ENCODE measurements around the gene IQCN. TPM values are rescaled to one million over a fixed set of nuclear protein-coding genes. Genes with fewer than 3 reads are reported as not detected.

IQCN gene
- 0.20 and 0.32 TPM in 2 replicates for total RNA-seq (2014; rRNA removed; shearing (Covaris generic))
- 0.16 and 0.32 TPM in 2 replicates for polyA plus RNA-seq (2014; cell fraction: nucleus; rRNA removed)

DNA sequence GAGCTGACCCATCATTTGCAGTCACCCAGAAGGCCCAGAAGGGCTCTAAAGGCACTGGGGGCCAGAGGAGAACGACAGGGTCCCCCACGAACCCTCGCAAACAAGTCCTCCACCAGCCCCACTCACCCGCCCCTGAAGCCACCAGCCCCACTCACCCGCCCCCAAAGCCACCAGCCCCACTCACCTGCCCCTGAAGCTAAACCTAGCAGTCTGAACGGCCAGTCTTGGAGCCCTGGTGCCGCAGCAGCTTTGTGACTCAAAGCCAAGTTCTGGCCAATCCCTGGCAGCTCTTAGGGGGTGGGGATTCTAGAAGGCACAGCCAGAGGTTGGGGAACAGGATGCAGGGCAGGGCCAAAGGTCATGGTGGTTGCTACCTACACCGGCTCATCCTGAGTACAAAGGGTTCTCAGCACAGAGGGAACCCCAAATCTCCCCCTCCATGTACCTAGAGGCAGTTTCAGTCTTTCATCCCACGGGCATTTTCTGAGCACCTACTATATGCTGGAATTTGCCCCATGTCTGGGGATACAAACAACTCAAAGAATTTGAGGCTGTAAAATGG is at the start of gene IQCN:
IQCN (minus strand) TSS at position 234 of the 562 bp plus-strand sequence. CDS start 4,974 bp downstream, outside the sequence.
- no peak for DNase-seq (ENCODE audit: extremely low read depth, low read depth)

GRCh38 chr19:18322759-18323460 is 48.7 kb upstream of the IQCN start, which contains the start of gene LSM4:
TSS of gene LSM4 (minus strand) at chr19:18323076. CDS start at chr19:18323020, 56 bp downstream.
- peak; percentile 93 for DNase-seq (ENCODE audit: extremely low read depth, low read depth)

DNA sequence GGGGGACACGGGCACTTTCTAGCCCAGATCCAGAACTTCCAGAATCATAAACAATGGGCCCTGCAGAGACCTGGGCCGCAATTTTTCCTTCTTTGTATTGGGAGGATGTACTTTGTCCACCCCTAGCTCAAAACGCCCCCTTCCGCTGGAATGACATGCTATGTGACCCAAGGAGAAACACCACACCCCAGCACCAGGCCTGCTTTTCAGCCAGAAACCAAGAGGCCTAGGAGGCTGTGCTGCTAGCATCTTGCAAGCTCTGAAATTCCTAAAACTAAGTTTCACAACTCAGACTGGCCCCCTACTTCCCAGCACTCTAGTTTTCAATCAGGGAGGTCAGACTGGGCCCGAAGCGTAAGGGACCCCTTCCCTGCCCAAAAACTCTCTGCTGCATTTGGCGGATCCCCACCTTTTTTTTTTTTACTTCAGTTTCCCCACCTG is 48.1 kb upstream of the IQCN start:
- DNase-seq (ENCODE audit: extremely low read depth, low read depth): no peak

DNA sequence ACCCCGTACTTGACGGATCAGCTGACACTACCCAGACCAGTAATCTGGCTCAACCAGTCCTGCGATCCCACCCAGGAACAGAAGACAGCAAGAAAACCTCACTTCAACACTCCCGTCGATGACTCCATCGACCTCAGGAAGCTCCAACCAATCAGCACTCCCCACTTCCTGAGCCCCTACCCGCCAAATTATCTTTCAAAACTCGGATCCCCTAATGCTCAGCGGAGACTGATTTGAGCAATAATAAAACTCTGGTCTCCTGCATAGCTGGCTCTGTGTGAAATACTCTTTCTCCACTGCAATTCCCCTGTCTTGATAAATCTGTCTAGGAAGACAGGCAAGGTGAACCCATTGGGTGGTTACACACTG is 47.5 kb upstream of the IQCN start:
- no peak for DNase-seq (ENCODE audit: extremely low read depth, low read depth)

- DNase-seq (ENCODE audit: extremely low read depth, low read depth): no peak
Measured at GRCh38 chr19:18320865-18321733, 46.8 kb upstream of the IQCN start.

GRCh38 chr19:18319591-18320135 is 45.4 kb upstream of the IQCN start:
- DNase-seq (ENCODE audit: extremely low read depth, low read depth): no peak

DNA sequence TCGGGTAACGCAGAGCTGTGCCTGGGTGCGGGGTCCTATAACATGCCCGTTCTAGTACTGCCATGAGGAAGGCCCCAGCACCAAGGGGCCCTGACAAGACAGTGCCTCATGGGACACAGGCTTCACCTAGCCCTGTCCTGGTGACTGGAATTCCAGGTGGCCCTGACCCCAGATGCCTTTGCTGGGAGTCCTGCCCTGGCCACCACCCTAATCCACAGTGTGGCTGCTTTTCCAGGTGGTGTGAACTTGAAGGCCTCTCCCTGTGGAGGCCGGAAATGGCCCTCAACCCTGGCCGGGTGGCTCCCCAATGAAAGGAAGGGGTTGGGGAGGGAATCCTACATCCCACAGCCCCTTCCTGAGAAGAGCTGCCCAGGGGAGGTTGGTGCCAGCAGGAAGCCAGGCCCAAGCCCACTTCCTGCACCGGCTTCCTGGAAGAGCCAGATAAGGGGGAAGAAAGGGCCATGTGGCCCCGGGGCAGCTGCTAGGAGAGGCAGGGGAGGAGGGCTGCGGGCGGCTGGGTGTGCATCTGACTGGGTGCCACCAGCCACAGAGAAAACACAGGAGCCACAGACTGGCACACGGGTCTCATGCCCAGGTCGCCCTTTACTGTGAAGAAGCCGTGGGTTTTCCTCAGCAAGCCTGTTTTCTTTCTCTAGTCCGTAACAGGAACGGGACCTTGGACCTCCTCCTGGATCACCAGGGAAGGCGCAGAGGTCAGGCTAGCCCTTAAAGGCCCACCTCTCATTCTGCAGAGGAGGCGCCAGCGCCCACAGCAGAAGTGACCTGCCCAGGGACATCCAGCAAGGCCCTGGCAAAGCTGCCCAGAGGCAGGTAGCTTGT is 43.9 kb upstream of the IQCN start:
- no peak for DNase-seq (ENCODE audit: extremely low read depth, low read depth)

DNA sequence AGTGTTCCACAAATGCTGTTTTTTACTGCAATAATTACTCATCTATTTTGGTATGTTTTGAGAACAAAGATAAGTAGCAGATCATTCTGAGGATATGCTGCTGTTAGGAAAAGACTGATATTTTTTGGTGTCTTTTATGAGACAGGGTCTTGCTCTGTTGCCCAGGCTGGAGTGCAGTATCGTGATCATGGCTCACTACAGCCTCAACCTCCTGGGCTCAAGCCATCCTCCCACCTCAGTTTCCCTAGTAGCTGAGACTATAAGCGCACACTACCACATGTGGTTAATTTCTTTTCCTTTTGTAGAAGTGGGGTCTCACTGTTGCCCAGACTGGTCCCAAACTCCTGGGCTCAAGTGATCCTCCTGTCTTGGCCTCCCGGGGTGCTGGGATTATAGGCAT is 39.1 kb upstream of the IQCN start:
- no peak for DNase-seq (ENCODE audit: extremely low read depth, low read depth)

- DNase-seq (ENCODE audit: extremely low read depth, low read depth): no peak
Measured at GRCh38 chr19:18312092-18312534, 37.9 kb upstream of the IQCN start.

DNA sequence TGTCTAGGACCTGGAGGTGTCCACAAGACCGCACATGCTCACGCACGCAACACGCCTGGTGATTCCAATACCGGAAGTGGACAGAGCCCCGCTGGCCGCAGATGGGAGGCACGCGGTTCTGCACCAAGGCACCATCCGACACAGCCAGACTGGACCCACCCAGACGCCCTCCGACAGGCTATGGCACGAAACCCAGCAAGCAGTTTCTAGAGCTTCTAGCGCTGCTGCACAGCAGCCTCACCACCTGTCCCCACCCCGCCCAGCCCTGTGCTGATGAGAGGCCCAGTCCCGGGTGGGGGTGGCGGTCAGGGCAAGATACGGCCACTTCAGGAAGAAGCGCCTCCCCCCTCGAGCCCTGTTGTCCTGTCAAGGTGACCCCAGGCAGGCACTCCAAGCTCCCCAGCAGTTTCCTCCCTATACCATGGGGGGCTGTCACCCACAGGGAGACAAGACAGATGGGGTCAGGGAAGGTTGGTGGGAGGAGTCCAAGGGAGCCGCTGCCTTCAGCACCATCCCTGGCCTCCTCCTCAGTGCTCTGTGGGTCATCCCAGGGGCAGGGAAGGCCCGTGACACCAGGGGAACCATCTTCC is 37.3 kb upstream of the IQCN start:
- no peak for DNase-seq (ENCODE audit: extremely low read depth, low read depth)

DNA sequence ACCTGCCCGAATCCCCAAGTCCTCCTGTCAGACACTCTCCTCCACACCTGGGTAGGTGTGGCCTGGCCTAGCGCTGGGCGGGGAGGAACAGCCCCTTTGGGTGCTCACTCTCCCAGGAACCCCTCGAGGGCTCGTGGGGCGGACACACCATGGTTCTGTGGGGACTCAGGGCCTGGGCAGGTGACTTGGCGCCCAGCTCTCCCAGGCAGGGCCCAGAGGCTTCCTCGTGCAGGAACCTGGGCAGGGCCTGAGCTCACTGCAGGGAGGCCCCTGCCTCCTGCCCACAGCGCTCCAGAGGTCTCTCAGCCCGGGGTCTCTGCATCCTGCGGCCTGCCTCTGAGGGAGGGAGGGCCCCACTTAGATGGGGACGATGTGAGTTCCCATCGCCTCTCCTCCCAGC is 36.7 kb upstream of the IQCN start:
- DNase-seq (ENCODE audit: extremely low read depth, low read depth): no peak

- DNase-seq (ENCODE audit: extremely low read depth, low read depth): no peak
Measured at GRCh38 chr19:18310118-18310909, 36.1 kb upstream of the IQCN start.

DNA sequence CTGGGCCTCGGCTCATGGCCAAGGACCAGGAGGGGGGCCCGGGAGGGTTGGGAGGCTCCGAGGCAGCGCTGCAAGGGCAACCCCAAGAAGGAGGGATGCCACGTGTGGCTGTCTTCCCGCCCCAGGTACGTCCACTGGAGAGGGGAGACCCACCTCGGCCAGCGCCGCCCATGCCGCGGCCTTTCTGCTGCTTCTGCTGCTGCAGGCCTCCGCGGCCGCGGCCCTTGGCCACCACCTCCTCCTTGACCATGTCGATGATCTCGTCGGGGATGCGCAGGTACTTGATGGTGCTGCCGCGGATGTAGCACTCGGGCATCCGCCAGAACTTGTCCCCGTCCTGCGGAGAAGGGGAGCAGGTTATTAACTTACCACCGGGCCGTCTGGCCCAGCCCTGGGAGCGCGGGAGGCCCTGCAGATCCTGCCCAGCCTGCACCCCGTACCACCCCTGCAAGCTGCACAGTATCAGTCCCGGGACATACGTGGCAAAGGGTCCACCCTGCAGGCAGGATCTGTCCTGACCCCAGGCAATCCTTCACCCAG is 35.3 kb upstream of the IQCN start:
- no peak for DNase-seq (ENCODE audit: extremely low read depth, low read depth)

DNA sequence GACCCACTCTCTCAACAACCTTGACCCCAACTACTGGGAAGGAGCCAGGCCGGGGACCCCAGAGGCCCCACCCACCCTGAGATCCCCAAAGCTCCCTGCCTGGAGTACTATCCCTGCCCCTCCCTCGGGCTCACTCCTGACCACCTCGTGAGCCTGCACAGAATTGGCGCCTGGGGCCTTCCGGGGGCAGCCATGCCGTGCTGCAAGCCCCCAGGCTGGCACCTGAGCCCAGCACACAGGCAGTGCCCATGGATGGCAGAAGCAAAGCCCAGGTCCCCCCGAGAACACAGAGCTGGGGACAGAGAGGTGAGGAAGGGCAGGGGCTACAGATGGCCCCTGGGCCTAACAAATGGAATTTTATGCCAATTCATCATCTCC is 34.7 kb upstream of the IQCN start:
- DNase-seq (ENCODE audit: extremely low read depth, low read depth): no peak

DNA sequence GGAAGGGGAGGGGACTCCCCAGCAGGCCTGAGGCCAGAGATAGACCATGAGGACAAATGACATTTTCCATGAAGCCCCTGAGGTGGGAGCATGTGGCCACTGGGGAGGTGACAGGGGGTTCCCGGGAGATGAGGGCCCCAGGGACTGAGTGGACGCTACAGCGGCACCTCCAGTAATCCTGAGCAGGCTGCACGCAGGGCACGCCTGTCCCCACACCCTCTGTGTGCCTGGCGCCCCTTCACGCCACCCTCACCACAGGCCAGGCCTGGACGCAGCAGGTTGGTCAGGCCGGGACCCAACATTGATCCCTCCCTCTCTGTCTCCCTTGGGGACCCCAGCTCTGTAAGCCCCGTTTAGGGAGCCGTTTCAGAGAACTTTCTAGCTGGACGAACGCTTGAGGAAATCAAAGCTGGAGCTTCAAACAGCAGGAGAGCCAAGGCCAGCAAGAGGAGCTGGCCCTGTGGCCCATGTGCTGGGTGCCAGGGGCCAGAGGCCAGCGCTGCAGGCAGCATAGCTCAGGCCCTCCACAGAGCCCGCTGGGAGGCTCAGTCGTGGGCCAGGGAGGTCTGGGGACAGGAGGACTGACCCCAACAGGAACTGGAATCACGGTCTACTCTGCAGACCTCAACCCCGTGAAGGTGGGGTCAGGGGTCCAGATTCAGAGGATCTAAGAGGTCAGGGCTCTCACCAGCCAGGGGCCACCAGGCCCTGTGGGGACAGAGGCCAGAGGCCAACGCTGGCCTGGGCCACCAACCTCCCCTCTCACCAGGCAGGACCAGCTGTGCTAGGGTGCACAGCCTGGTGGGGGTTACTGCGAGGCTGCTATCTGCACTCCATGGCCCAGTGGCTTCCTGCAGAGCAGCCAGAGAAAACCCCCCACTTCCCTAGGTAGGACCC is 34.0 kb upstream of the IQCN start:
- no peak for DNase-seq (ENCODE audit: extremely low read depth, low read depth)

DNA sequence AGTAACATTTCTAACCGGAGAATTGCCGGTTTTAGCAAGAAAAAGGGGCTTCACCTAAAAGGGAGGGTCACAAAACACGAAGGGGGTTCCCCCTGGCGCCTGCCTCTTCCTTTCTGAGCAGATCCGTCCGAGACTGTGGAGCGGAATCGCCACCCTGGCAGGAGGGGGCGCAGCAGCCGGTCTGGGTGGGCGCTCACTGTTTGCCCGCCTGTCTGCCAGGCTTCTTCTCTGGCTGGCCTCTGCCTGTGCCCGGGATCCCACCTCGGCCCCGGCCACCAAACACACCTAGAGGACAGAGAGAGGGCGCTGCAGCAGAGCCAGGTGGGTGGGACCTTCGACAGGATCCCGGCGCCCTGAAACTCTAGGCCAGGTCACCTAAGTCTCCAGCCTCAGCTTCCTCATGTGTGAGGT is 33.0 kb upstream of the IQCN start:
- no peak for DNase-seq (ENCODE audit: extremely low read depth, low read depth)

DNA sequence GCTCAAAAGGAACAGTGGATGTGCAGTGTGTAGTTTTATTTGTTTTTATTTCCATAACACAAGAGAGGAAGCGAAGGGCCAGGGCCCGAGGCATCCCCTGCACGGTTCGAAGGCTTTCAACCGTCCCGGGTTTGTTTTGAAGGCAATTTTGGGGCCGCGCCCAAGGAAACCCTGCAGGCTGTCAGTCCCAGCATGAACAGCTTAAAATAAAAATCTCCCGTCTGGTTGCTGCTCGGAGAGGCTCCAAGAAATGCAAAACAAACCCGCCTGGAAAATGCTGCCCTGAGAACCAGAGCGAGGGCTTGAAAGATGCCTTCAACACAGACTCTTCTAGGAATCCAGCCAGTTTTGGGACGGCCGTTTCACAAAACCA is 32.6 kb upstream of the IQCN start:
- DNase-seq (ENCODE audit: extremely low read depth, low read depth): no peak
